Activated CD8-positive, alpha-beta T cell treated with anti-CD3 and anti-CD28 coated beads for 36 hours (primary cell): ENCODE measurements around the gene MCTP2. TPM values are rescaled to one million over a fixed set of nuclear protein-coding genes. Genes with fewer than 3 reads are reported as not detected.

ENCODE experiments used
- ATAC-seq: fragments of 200-7000 bp; cut with Tn5 transposase; one replicate; pipeline ENCODE4 v1.10.0; 2021; ENCODE audit warnings: mild to moderate bottlenecking, moderate library complexity
- CTCF ChIA-PET: fragments of 350-600 bp; sonication (Branson Sonifier 250); formaldehyde crosslinking; loops from one replicate; lab custom pipeline; 2021; ENCODE audit warnings: antibody characterized with exemption; lab: Charles Lee
- POLR2A ChIA-PET: fragments of 350-600 bp; sonication (Branson Sonifier 250); formaldehyde crosslinking; loops from one replicate; lab custom pipeline; 2021; ENCODE audit warnings: antibody characterized with exemption; lab: Charles Lee
- DNase-seq: peaks from one replicate; pipeline ENCODE4 v3.0.0-alpha.2; 2020
- H3K27ac Mint-ChIP-seq: one replicate; pipeline ENCODE4 v1.8.0; 2021; ENCODE audit warnings: mild to moderate bottlenecking, mixed read lengths
- H3K27me3 Mint-ChIP-seq: one replicate; pipeline ENCODE4 v1.8.0; 2021; ENCODE audit warnings: mixed read lengths
- H3K36me3 Mint-ChIP-seq: one replicate; pipeline ENCODE4 v1.8.0; 2021; ENCODE audit warnings: low read depth, mixed read lengths
- H3K4me1 Mint-ChIP-seq: one replicate; pipeline ENCODE4 v1.8.0; 2021; ENCODE audit warnings: low read depth, mixed read lengths
- H3K4me3 Mint-ChIP-seq: one replicate; pipeline ENCODE4 v1.8.0; 2021; ENCODE audit warnings: mild to moderate bottlenecking, moderate library complexity, mixed read lengths
- H3K9me3 Mint-ChIP-seq: one replicate; pipeline ENCODE4 v1.8.0; 2021; ENCODE audit warnings: mixed read lengths
- intact Hi-C: fragments of 100-400 bp; cut with micrococcal nuclease; formaldehyde crosslinking; loops from one replicate; pipeline ENCODE4 v1.10.0; 2022
- total RNA-seq, 2 experiments: library from RNA; stranded (reverse); gene quantifications; one replicate each; pipeline ENCODE4 v1.2.3, GENCODE V29; 2021
- TF ChIP-seq, protein P1 (sequence below): fragments of 200-600 bp; IDR thresholded peaks from one replicate; pipeline ENCODE4 v1.8.0; 2022; ENCODE audit warnings: antibody characterized with exemption, mild to moderate bottlenecking

Gene MCTP2
- total RNA-seq, 2 experiments from 2014 or later = 16.2 to 18.3 TPM

DNA sequence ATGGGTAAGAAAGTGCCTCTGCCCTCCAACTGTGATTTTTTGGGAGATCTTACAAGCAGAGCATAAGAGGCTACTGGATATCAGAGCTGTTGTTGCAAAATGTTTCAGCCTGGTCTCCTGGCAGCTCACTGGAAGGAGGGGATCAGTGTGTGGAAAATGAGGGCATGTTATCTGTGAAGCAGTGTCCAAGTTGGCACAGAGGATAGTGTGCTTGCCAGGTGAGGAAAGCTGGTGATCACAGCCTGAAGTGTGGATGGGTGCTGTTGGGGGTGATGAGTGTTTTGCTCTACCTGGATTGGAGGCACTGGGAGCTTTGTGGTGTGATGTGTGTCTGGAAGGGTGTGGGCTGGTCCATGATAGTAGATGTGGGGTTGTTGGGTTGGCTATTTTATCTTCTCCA is 69.3 kb downstream of the MCTP2 start:
- CTCF ChIA-PET = interaction anchor here (1.5 to 2.1 kb wide), 3 partner anchors 12 to 23 kb away, joined by 3 to 8 read pairs (median 4); no protein-coding TSS in a partner anchor
- peaks cover 50% of the 10 kb centered on the region for H3K4me1 Mint-ChIP-seq
- POLR2A ChIA-PET = interaction anchor here (0.8 to 1.2 kb wide), 2 partner anchors 10 to 12 kb away, joined by 3 read pairs; no protein-coding TSS in a partner anchor
- TF ChIP-seq, protein P1, sequence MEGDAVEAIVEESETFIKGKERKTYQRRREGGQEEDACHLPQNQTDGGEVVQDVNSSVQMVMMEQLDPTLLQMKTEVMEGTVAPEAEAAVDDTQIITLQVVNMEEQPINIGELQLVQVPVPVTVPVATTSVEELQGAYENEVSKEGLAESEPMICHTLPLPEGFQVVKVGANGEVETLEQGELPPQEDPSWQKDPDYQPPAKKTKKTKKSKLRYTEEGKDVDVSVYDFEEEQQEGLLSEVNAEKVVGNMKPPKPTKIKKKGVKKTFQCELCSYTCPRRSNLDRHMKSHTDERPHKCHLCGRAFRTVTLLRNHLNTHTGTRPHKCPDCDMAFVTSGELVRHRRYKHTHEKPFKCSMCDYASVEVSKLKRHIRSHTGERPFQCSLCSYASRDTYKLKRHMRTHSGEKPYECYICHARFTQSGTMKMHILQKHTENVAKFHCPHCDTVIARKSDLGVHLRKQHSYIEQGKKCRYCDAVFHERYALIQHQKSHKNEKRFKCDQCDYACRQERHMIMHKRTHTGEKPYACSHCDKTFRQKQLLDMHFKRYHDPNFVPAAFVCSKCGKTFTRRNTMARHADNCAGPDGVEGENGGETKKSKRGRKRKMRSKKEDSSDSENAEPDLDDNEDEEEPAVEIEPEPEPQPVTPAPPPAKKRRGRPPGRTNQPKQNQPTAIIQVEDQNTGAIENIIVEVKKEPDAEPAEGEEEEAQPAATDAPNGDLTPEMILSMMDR = no peak
- no peak overlapping the region for H3K4me3 Mint-ChIP-seq
- ATAC-seq (no peak), DNase-seq (no peak)
- H3K27ac Mint-ChIP-seq = no peak overlapping the region
- peaks cover 13% of the 10 kb centered on the region for H3K9me3 Mint-ChIP-seq
- H3K27me3 Mint-ChIP-seq = no peaks in the 10 kb centered on the region
- intact Hi-C loops = no loop called here
- peaks cover 57% of the 10 kb centered on the region for H3K36me3 Mint-ChIP-seq

DNA sequence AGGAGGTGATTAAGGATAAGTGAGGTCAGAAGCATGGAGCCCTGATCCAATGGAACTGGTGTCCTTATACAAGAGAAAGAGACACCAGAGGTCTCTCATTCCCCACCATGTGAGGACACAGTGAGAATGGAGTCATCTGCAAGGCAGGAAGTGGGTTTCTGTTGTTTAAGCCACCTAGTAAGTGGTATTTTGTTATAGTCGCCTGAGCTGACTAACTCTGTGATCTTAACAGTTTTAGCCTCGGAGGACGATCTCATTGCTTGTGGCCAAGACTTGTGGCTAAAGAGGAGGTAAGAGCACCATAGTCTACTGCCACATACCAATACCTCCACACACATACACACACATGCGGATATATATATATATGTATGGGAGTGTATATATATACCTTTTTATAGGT is 73.8 kb downstream of the MCTP2 start:
- H3K4me1 Mint-ChIP-seq = peaks cover 43% of the 10 kb centered on the region
- peak; percentile 78 for ATAC-seq
- H3K27ac Mint-ChIP-seq = peak overlapping the region; percentile 92
- ChIA-PET POLR2A (interaction anchor here (1.6 to 4.5 kb wide), 4 partner anchors 16 to 76 kb away, joined by 4 to 19 read pairs (median 12); partner anchors contain the start of gene MCTP2), CTCF (interaction anchor here (0.9 to 7.0 kb wide), 6 partner anchors 8 to 141 kb away, joined by 3 to 59 read pairs (median 14); partner anchors contain the start of gene MCTP2)
- intact Hi-C loops = loop anchor here (1.0 to 5.0 kb wide), 3 partner anchors 16 to 133 kb away; no protein-coding TSS in a partner anchor
- DNase-seq = peak; percentile 76
- no peak overlapping the region for H3K4me3 Mint-ChIP-seq
- H3K9me3 Mint-ChIP-seq = peaks cover 13% of the 10 kb centered on the region
- H3K36me3 Mint-ChIP-seq = peaks cover 58% of the 10 kb centered on the region
- no peaks in the 10 kb centered on the region for H3K27me3 Mint-ChIP-seq
- TF ChIP-seq, protein P1 = no peak

DNA sequence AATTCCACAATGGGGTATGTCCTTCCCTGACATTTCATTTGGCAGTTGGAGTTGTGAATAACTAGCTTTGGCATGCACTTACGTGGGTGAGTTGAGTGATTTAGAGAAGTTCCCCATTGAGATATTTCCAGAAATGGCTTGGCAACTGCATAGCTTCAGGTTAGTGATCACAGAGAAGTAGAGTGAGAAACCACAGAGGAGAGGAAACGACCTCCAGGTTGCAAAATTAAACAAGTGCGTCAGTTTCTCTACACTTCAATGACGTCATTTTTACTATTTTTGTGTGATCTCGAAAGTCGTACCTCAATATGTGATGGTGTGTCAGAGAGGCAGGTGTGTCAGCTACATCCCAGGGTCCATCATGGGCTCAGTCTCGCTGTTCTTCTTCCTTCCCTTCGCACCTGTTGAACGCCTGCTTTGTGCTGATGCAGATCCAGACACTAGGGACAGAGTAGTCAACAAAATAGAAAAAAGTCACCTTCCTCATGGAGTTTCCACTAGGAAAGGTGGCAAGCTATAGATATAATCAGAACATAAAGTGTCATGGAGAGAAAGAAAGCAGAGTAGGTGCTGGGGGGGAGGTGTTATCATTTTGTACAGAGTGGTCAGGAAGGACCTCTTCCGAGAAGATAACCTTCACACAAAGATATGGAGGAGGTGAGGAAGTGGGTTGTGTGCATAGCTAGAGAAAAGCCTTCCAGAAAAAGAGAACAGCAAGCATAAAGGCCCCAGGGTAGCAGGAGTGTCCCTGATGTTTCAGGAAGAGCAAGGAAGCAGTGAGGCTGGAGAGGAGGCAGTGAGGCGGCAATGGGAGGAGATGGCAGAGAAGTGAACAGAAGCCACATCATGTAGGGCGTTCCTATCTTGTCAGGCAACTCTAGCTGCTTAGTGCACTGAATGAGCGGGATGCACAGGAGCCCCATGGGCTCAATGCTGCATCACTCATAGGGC is 75.6 kb downstream of the MCTP2 start:
- ATAC-seq = peak; percentile 68
- Mint-ChIP-seq H3K4me1 (peaks cover 43% of the 10 kb centered on the region), H3K27me3 (no peaks in the 10 kb centered on the region), H3K36me3 (peaks cover 45% of the 10 kb centered on the region), H3K4me3 (peak overlapping the region; percentile 18), H3K27ac (peak overlapping the region; percentile 92), H3K9me3 (peaks cover 13% of the 10 kb centered on the region)
- ChIA-PET POLR2A (interaction anchor here (0.7 to 4.5 kb wide), 11 partner anchors 12 to 78 kb away, joined by 3 to 19 read pairs (median 4); partner anchors contain the start of gene MCTP2), CTCF (interaction anchor here (1.0 to 7.0 kb wide), 9 partner anchors 13 to 142 kb away, joined by 3 to 59 read pairs (median 5); partner anchors contain the start of gene MCTP2)
- intact Hi-C loops = loop anchor here (2.0 to 5.0 kb wide), 2 partner anchors 34 to 135 kb away; no protein-coding TSS in a partner anchor
- peak; percentile 46 for DNase-seq
- TF ChIP-seq, protein P1 = no peak

DNA sequence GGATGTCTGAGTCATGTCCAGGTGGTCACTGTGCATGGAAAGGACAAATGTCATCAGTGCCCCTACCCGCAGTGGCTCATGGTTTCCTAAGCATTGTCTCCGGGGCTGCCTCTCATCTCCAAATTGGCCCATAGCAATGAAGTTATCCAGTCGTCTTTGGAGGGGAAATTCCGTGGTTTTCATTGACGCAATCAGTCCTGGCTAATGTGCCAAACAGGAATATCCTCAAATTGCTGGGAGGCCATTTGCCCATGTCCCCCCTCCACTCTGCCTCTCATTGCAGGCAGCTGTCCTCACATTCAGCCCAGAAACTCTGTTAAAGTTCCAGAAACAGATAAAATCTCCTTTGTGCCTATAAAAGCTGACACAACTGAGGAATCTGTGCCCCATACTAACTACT is 81.6 kb downstream of the MCTP2 start:
- no peak overlapping the region for H3K4me3 Mint-ChIP-seq
- ATAC-seq = no peak
- no peak overlapping the region for H3K27ac Mint-ChIP-seq
- CTCF ChIA-PET = interaction anchor here (3.4 kb wide), 1 partner anchor 11 kb away, joined by 15 read pairs; no protein-coding TSS in a partner anchor
- TF ChIP-seq, protein P1 = no peak
- DNase-seq = no peak
- no peaks in the 10 kb centered on the region for H3K9me3 Mint-ChIP-seq
- intact Hi-C loops = no loop called here
- H3K4me1 Mint-ChIP-seq = peaks cover 4% of the 10 kb centered on the region
- H3K27me3 Mint-ChIP-seq = no peaks in the 10 kb centered on the region
- H3K36me3 Mint-ChIP-seq = peaks cover 18% of the 10 kb centered on the region
- POLR2A ChIA-PET = no interaction called here
